Activated T-helper 17 cell treated with anti-CD3 and anti-CD28 coated beads, Interleukin-2, amount 50 U/mL, for 72 hours (primary cell): ENCODE data around the gene CKM. TPM values are rescaled to one million over a fixed set of nuclear protein-coding genes. Genes with fewer than 3 reads are reported as not detected.

Source experiments
- ATAC-seq: fragments of 150-1000 bp; cut with Tn5 transposase; replicated peaks from 2 replicates; pipeline ENCODE4 v1.10.0; 2021; ENCODE audit warnings: mild to moderate bottlenecking, moderate library complexity
- H3K27ac Mint-ChIP-seq: one replicate; pipeline ENCODE4 v1.8.0; 2022; ENCODE audit warnings: mixed read lengths
- H3K27me3 Mint-ChIP-seq: one replicate; pipeline ENCODE4 v1.8.0; 2022; ENCODE audit warnings: mixed read lengths
- H3K36me3 Mint-ChIP-seq: one replicate; pipeline ENCODE4 v1.8.0; 2022; ENCODE audit warnings: low read depth, mild to moderate bottlenecking, mixed read lengths
- H3K4me1 Mint-ChIP-seq: one replicate; pipeline ENCODE4 v1.8.0; 2022; ENCODE audit warnings: mixed read lengths
- H3K4me3 Mint-ChIP-seq: one replicate; pipeline ENCODE4 v1.8.0; 2022; ENCODE audit warnings: mild to moderate bottlenecking, mixed read lengths
- H3K9me3 Mint-ChIP-seq: one replicate; pipeline ENCODE4 v1.8.0; 2022; ENCODE audit warnings: mixed read lengths
- total RNA-seq, 2 donors: library from RNA; stranded (reverse); gene quantifications; one replicate each; pipeline ENCODE4 v1.2.3, GENCODE V29; 2022

CKM gene
- total RNA-seq, 2 donors from 2014 or later: not detected

DNA sequence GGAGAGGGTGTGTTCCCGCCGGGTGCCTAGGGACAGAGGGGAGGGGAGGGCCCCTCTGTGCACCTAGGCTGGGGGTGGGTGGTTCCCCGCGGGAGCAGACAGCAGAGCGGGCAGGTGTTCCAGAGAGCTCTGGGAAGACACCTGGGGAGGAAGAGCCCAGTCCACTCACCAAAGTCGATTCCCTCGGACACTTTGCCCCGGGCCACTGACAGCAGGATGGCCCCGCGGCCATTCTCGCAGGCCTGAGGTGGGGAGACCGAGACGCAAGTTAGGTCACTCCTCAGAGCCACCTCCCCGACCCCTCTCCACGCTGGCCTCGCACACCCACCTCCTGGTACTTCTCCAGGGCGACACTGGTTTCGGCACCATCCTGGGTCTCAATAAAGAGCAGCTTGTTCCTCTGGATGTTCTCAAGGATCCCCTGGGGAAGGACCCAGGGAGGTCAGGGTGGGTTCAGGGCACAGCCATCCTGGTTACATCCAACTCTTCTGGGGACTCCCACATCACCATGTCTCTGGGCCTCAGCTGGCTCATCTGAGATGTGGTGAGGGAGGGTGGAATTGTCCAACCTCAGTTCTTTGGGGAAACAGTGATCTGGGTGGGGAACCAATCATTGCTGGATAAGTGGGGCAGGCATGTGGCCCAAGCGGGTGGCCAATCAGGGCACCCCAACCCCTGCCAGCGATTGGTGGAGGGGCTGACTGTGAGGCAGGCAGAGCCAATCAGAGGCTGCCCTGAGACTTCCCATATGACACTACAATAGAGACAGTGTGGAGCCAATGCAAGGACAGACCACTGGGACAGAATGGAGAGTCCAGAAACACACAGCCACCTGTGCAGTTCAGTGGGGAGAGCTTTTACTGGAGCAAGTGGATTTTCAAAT, 30.5 kb upstream of the CKM start:
- Mint-ChIP-seq H3K9me3 (no peaks in the 10 kb centered on the region), H3K4me3 (no peak overlapping the region), H3K36me3 (peaks cover 5% of the 10 kb centered on the region), H3K27me3 (no peaks in the 10 kb centered on the region), H3K27ac (no peak overlapping the region), H3K4me1 (no peaks in the 10 kb centered on the region)
- ATAC-seq: no peak

- Mint-ChIP-seq H3K36me3 (no peaks in the 10 kb centered on the region), H3K4me1 (no peaks in the 10 kb centered on the region), H3K9me3 (no peaks in the 10 kb centered on the region), H3K27ac (no peak overlapping the region), H3K27me3 (no peaks in the 10 kb centered on the region), H3K4me3 (no peak overlapping the region)
- no peak for ATAC-seq
Measured at GRCh38 chr19:45352471-45352870, 29.8 kb upstream of the CKM start.

- H3K27me3 Mint-ChIP-seq: no peaks in the 10 kb centered on the region
- H3K9me3 Mint-ChIP-seq: no peaks in the 10 kb centered on the region
- no peak overlapping the region for H3K4me3 Mint-ChIP-seq
- no peaks in the 10 kb centered on the region for H3K36me3 Mint-ChIP-seq
- no peak for ATAC-seq
- H3K4me1 Mint-ChIP-seq: no peaks in the 10 kb centered on the region
- H3K27ac Mint-ChIP-seq: no peak overlapping the region
Measured at GRCh38 chr19:45352062-45352461, 29.4 kb upstream of the CKM start.

DNA sequence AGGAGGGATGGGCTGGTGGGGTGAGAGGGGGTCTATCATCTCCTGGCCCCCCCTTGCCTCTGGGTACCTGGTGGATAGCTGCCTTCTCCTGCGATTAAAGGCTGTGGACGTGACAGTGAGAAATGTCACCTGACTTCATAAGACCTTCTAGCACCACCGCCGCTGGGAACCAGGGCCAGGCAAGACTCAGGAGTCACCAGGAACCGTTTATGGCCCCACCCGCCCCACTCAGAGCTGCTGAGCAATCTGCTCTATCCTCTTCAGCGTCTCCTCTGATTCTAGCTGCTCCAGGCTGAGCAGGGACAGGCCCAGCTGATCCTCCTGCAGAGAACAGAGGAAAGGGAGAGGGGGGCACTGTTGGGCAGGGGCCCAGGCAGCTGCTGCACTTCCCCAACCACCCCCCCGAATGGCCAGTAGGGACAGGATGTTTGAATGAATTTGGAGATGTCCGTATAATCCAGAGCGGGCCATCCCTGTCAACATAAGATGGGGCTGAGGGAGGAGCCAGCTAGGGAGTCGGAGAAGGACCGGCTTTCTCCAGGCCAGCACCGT, 28.8 kb upstream of the CKM start:
- H3K27me3 Mint-ChIP-seq: no peaks in the 10 kb centered on the region
- ATAC-seq: no peak
- no peaks in the 10 kb centered on the region for H3K36me3 Mint-ChIP-seq
- no peak overlapping the region for H3K4me3 Mint-ChIP-seq
- H3K4me1 Mint-ChIP-seq: no peaks in the 10 kb centered on the region
- no peaks in the 10 kb centered on the region for H3K9me3 Mint-ChIP-seq
- no peak overlapping the region for H3K27ac Mint-ChIP-seq

- Mint-ChIP-seq H3K4me1 (no peaks in the 10 kb centered on the region), H3K36me3 (no peaks in the 10 kb centered on the region), H3K4me3 (no peak overlapping the region), H3K9me3 (no peaks in the 10 kb centered on the region), H3K27me3 (peaks cover 6% of the 10 kb centered on the region), H3K27ac (no peak overlapping the region)
- no peak for ATAC-seq
Measured at GRCh38 chr19:45350477-45351058, 27.9 kb upstream of the CKM start.

- no peaks in the 10 kb centered on the region for H3K4me1 Mint-ChIP-seq
- ATAC-seq: no peak
- peaks cover 11% of the 10 kb centered on the region for H3K27me3 Mint-ChIP-seq
Measured at GRCh38 chr19:45349430-45349941, 26.8 kb upstream of the CKM start.

GRCh38 chr19:45349126-45349415, 26.4 kb upstream of the CKM start:
- H3K36me3 Mint-ChIP-seq: no peaks in the 10 kb centered on the region
- no peak overlapping the region for H3K4me3 Mint-ChIP-seq
- H3K4me1 Mint-ChIP-seq: no peaks in the 10 kb centered on the region
- H3K9me3 Mint-ChIP-seq: no peaks in the 10 kb centered on the region
- peaks cover 14% of the 10 kb centered on the region for H3K27me3 Mint-ChIP-seq
- ATAC-seq: no peak
- H3K27ac Mint-ChIP-seq: no peak overlapping the region

More at GRCh38 chr19:45349430-45349941, 26.8 kb upstream of the CKM start:
- Mint-ChIP-seq H3K27ac (no peak overlapping the region), H3K36me3 (no peaks in the 10 kb centered on the region), H3K4me3 (no peak overlapping the region), H3K9me3 (no peaks in the 10 kb centered on the region)

DNA sequence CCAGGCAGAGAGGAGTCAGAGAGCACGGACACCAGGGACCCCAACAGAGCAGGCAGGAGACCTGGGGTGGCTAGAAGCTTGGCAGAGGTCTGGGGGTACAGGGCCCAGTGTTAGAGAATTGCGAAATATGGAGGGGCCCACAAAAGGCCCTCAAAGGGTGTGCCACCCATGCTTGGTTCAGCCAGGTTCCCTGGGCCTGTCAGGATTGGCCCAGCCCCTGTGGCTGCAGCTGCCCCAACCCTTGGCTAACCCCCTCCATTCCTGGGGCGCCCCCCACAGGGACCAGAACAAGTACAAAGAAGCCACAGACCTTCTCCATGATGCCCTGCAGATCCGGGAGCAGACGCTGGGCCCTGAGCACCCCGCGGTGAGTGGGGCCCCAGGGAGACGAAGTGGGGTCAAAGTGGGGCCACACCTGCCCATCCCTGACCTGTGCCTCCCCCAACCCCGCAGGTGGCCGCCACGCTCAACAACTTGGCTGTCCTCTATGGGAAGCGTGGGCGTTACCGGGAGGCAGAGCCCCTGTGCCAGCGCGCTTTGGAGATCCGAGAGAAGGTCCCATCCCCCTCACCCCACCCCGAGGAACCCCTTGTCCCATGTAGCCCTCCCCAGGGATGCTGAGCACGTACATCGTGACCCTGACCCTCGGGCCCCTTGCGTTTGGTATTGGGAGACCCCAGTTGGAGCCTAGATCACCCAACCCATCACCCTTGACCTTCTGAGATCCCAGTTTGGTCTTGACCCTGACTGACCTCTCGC, 25.9 kb upstream of the CKM start:
- H3K4me3 Mint-ChIP-seq: no peak overlapping the region
- no peaks in the 10 kb centered on the region for H3K36me3 Mint-ChIP-seq
- H3K27ac Mint-ChIP-seq: no peak overlapping the region
- H3K9me3 Mint-ChIP-seq: no peaks in the 10 kb centered on the region
- H3K27me3 Mint-ChIP-seq: peaks cover 16% of the 10 kb centered on the region
- no peak for ATAC-seq
- no peaks in the 10 kb centered on the region for H3K4me1 Mint-ChIP-seq

- Mint-ChIP-seq H3K27ac (no peak overlapping the region), H3K4me1 (no peaks in the 10 kb centered on the region), H3K4me3 (no peak overlapping the region), H3K9me3 (no peaks in the 10 kb centered on the region), H3K27me3 (peaks cover 18% of the 10 kb centered on the region), H3K36me3 (no peaks in the 10 kb centered on the region)
- ATAC-seq: no peak
Measured at GRCh38 chr19:45347570-45348366, 25.1 kb upstream of the CKM start.

DNA sequence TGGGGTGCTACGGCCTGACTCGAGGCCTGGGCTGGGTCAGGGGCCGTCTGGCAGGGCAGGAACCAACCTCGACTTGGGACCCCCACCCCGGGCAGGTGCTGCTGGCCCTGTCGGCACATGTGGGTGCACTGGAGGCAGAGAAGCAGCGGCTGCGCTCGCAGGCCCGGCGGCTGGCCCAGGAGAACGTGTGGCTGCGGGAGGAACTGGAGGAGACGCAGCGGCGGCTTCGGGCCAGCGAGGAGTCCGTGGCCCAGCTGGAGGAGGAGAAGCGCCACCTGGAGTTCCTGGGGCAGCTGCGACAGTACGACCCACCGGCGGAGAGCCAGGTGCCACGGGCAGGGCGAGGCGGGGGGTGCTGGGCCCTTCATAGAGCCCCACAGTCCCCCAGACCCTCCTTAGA, 23.8 kb upstream of the CKM start:
- no peak for ATAC-seq
- no peaks in the 10 kb centered on the region for H3K4me1 Mint-ChIP-seq
- H3K27ac Mint-ChIP-seq: no peak overlapping the region
- H3K27me3 Mint-ChIP-seq: peaks cover 18% of the 10 kb centered on the region
- H3K9me3 Mint-ChIP-seq: no peaks in the 10 kb centered on the region
- H3K36me3 Mint-ChIP-seq: no peaks in the 10 kb centered on the region
- H3K4me3 Mint-ChIP-seq: no peak overlapping the region

DNA sequence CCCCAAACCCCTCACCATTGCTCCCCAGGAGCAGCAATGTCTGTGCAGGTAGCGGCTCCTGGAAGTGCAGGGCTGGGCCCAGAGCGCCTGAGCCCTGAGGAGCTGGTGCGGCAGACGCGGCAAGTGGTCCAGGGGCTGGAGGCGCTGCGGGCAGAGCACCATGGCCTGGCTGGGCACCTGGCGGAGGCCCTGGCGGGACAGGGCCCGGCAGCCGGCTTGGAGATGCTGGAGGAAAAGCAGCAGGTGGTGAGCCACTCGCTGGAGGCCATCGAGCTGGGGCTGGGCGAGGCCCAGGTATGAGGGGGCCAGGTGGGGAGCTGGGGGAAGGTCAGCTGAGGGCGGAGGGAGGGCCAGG, 22.8 kb upstream of the CKM start:
- H3K27ac Mint-ChIP-seq: no peak overlapping the region
- no peaks in the 10 kb centered on the region for H3K9me3 Mint-ChIP-seq
- no peaks in the 10 kb centered on the region for H3K4me1 Mint-ChIP-seq
- H3K4me3 Mint-ChIP-seq: no peak overlapping the region
- H3K36me3 Mint-ChIP-seq: no peaks in the 10 kb centered on the region
- ATAC-seq: no peak
- H3K27me3 Mint-ChIP-seq: peaks cover 18% of the 10 kb centered on the region

GRCh38 chr19:45344621-45345505, 22.2 kb upstream of the CKM start:
- no peak overlapping the region for H3K27ac Mint-ChIP-seq
- H3K4me3 Mint-ChIP-seq: no peak overlapping the region
- H3K27me3 Mint-ChIP-seq: peaks cover 23% of the 10 kb centered on the region
- ATAC-seq: no peak
- H3K9me3 Mint-ChIP-seq: no peaks in the 10 kb centered on the region
- H3K4me1 Mint-ChIP-seq: no peaks in the 10 kb centered on the region
- H3K36me3 Mint-ChIP-seq: no peaks in the 10 kb centered on the region

GRCh38 chr19:45342911-45343310, 20.2 kb upstream of the CKM start:
- Mint-ChIP-seq H3K36me3 (no peaks in the 10 kb centered on the region), H3K27ac (no peak overlapping the region), H3K27me3 (peaks cover 27% of the 10 kb centered on the region), H3K4me1 (no peaks in the 10 kb centered on the region), H3K9me3 (no peaks in the 10 kb centered on the region), H3K4me3 (no peak overlapping the region)
- ATAC-seq: no peak
